Measurements from ENCODE around the gene ZNF722.
"Not testable (repeated sequence)": the region's sequence is repeated elsewhere in the genome, so short reads cannot be mapped to it uniquely, and the experiment has no call there.

DNA sequence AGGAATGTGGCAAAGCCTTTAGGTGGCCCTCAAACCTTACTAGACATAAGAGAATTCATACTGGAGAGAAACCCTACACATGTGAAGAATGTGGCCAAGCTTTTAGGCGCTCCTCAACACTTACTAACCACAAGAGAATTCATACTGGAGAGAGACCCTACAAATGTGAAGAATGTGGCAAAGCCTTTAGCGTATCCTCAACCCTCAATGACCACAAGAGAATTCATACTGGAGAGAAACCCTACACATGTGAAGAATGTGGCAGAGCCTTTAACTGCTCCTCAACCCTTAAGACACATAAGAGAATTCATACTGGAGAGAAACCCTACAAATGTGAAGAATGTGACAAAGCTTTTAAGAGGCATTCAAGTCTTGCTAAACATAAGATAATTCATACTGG, 16.8 kb downstream of the ZNF722 start:
- TF ChIP-seq RCOR1 (conservative IDR thresholded peaks at IDR 0.05; ENCODE audit: low read depth, low read length): not testable (repeated sequence)
- TF ChIP-seq, protein P1, sequence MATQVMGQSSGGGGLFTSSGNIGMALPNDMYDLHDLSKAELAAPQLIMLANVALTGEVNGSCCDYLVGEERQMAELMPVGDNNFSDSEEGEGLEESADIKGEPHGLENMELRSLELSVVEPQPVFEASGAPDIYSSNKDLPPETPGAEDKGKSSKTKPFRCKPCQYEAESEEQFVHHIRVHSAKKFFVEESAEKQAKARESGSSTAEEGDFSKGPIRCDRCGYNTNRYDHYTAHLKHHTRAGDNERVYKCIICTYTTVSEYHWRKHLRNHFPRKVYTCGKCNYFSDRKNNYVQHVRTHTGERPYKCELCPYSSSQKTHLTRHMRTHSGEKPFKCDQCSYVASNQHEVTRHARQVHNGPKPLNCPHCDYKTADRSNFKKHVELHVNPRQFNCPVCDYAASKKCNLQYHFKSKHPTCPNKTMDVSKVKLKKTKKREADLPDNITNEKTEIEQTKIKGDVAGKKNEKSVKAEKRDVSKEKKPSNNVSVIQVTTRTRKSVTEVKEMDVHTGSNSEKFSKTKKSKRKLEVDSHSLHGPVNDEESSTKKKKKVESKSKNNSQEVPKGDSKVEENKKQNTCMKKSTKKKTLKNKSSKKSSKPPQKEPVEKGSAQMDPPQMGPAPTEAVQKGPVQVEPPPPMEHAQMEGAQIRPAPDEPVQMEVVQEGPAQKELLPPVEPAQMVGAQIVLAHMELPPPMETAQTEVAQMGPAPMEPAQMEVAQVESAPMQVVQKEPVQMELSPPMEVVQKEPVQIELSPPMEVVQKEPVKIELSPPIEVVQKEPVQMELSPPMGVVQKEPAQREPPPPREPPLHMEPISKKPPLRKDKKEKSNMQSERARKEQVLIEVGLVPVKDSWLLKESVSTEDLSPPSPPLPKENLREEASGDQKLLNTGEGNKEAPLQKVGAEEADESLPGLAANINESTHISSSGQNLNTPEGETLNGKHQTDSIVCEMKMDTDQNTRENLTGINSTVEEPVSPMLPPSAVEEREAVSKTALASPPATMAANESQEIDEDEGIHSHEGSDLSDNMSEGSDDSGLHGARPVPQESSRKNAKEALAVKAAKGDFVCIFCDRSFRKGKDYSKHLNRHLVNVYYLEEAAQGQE (IDR thresholded peaks at IDR 0.05; ENCODE audit: low read depth, low read length): not testable (repeated sequence)
- TF ChIP-seq, protein P2, sequence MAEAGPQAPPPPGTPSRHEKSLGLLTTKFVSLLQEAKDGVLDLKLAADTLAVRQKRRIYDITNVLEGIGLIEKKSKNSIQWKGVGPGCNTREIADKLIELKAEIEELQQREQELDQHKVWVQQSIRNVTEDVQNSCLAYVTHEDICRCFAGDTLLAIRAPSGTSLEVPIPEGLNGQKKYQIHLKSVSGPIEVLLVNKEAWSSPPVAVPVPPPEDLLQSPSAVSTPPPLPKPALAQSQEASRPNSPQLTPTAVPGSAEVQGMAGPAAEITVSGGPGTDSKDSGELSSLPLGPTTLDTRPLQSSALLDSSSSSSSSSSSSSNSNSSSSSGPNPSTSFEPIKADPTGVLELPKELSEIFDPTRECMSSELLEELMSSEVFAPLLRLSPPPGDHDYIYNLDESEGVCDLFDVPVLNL (IDR thresholded peaks at IDR 0.05; ENCODE audit: low read depth, low read length): not testable (repeated sequence)

Data from GM12878 (cell line).